ENCODE data around the gene FAM174C.

- TF ChIP-seq CTCF (IDR thresholded peaks at IDR 0.05; ENCODE audit: low read depth, low read length) (no peak), POLR2A (IDR thresholded peaks at IDR 0.05; ENCODE audit: extremely low read depth, insufficient read length) (no peak)
Measured at GRCh38 chr19:1270854-1271527, 4.3 kb upstream of the FAM174C start.

All from NB4 (cell line).